Measurements from ENCODE around the gene TCF12.
"Not testable (repeated sequence)": the region's sequence is repeated elsewhere in the genome, so short reads cannot be mapped to it uniquely, and the experiment has no call there.

The TCF12 gene

GRCh38 chr15:56948000-56948763 lies 29.7 kb downstream of the TCF12 start:
- DNase-seq (ENCODE audit: low read depth): peak; percentile 50

GRCh38 chr15:56948764-56949101 lies 30.3 kb downstream of the TCF12 start:
- DNase-seq (ENCODE audit: low read depth): peak; percentile 35

- no peak for DNase-seq (ENCODE audit: low read depth)
These were observed 32.5 kb downstream of the TCF12 start for GRCh38 chr15:56950979-56951378.

GRCh38 chr15:56953790-56954189 lies 35.3 kb downstream of the TCF12 start:
- DNase-seq (ENCODE audit: low read depth): no peak

- not testable (repeated sequence) for DNase-seq (ENCODE audit: low read depth)
These were observed 36.6 kb downstream of the TCF12 start for GRCh38 chr15:56955011-56955410.

- DNase-seq (ENCODE audit: low read depth): no peak
These were observed 38.1 kb downstream of the TCF12 start for GRCh38 chr15:56956538-56956937.

GRCh38 chr15:56957812-56958406 lies 39.5 kb downstream of the TCF12 start:
- no peak for DNase-seq (ENCODE audit: low read depth)

- DNase-seq (ENCODE audit: low read depth): no peak
These were observed 40.8 kb downstream of the TCF12 start for GRCh38 chr15:56959318-56959648.

- no peak for DNase-seq (ENCODE audit: low read depth)
These were observed 41.7 kb downstream of the TCF12 start for GRCh38 chr15:56960116-56960515.

GRCh38 chr15:56963126-56963525 lies 44.7 kb downstream of the TCF12 start:
- peak; percentile 58 for DNase-seq (ENCODE audit: low read depth)

- no peak for DNase-seq (ENCODE audit: low read depth)
These were observed 45.3 kb downstream of the TCF12 start for GRCh38 chr15:56963710-56964109.

GRCh38 chr15:56964182-56964581 lies 45.7 kb downstream of the TCF12 start:
- DNase-seq (ENCODE audit: low read depth): peak; percentile 46

- DNase-seq (ENCODE audit: low read depth): no peak
These were observed 47.0 kb downstream of the TCF12 start for GRCh38 chr15:56965231-56966013.

GRCh38 chr15:56967336-56967735 lies 48.9 kb downstream of the TCF12 start:
- no peak for DNase-seq (ENCODE audit: low read depth)

GRCh38 chr15:56968256-56968655 lies 49.8 kb downstream of the TCF12 start:
- no peak for DNase-seq (ENCODE audit: low read depth)

GRCh38 chr15:56968821-56969220 lies 50.4 kb downstream of the TCF12 start:
- no peak for DNase-seq (ENCODE audit: low read depth)

- DNase-seq (ENCODE audit: low read depth): no peak
These were observed 50.9 kb downstream of the TCF12 start for GRCh38 chr15:56969265-56969895.

- peak; percentile 6 for DNase-seq (ENCODE audit: low read depth)
These were observed 53.1 kb downstream of the TCF12 start for GRCh38 chr15:56971571-56971970.

- no peak for DNase-seq (ENCODE audit: low read depth)
These were observed 53.6 kb downstream of the TCF12 start for GRCh38 chr15:56972016-56972415.

- no peak for DNase-seq (ENCODE audit: low read depth)
These were observed 54.0 kb downstream of the TCF12 start for GRCh38 chr15:56972426-56972825.

GRCh38 chr15:56973463-56973862 lies 55.0 kb downstream of the TCF12 start:
- DNase-seq (ENCODE audit: low read depth): no peak

GRCh38 chr15:56977232-56977631 lies 58.8 kb downstream of the TCF12 start:
- DNase-seq (ENCODE audit: low read depth): no peak

Measured in fibroblast of gingiva (primary cell).